ENCODE measurements around the gene PPP1R12C. TPM values are rescaled to one million over a fixed set of nuclear protein-coding genes. Genes with fewer than 3 reads are reported as not detected.

PPP1R12C gene
- total and polyA plus RNA-seq, 2 experiments from 2014 or later: 16.4 to 66.9 TPM

- Histone ChIP-seq H3K36me3 (ENCODE audit: low read depth) (no peaks in the 10 kb centered on the region), H3K27ac (no peak overlapping the region), H3K9me2 (ENCODE audit: insufficient read depth) (no peaks in the 10 kb centered on the region), H3K9me3 (ENCODE audit: low read depth) (no peaks in the 10 kb centered on the region), H3F3A (ENCODE audit: insufficient read depth) (no peaks in the 10 kb centered on the region), H3K27me3 (replicated peaks; ENCODE audit: insufficient read depth) (peaks cover 68% of the 10 kb centered on the region), H3K4me1 (ENCODE audit: insufficient read depth) (no peaks in the 10 kb centered on the region), H3K9ac (no peak overlapping the region), H3K4me3 (peak overlapping the region; percentile 40), H3K79me2 (ENCODE audit: insufficient read depth) (no peaks in the 10 kb centered on the region), H2AFZ (peak overlapping the region; percentile 50; the same call in 1 of the 2 replicates), H3K4me2 (ENCODE audit: unreplicated experiment) (peak overlapping the region; percentile 73), H4K20me1 (ENCODE audit: insufficient read depth) (no peaks in the 10 kb centered on the region)
- peak; percentile 58 for DNase-seq
- TF ChIP-seq EZH2 (IDR thresholded peaks at IDR 0.05; ENCODE audit: insufficient read depth, poor library complexity, severe bottlenecking) (peak; percentile 61), EZH2phosphoT487 (IDR thresholded peaks at IDR 0.05; ENCODE audit: insufficient read depth, low read depth) (0 out of 2 replicates have a peak, but pooled peaks have one; percentile 25)
- WGBS, 2 experiments (ENCODE audit: low coverage in 1 of 2, low lambda C conversion rate in 2 of 2, missing lambda C conversion rate in 2 of 2): 3 to 5% methylated on average over 41 to 60 of the region's 60 CpGs
- in situ Hi-C loops (cut with MboI): no loop called here
Observed at GRCh38 chr19:55080968-55081769, 36.3 kb downstream of the PPP1R12C start.

- H3K4me3 ChIP-seq: peak overlapping the region; percentile 41; the same call in 1 of the 2 replicates
- no peaks in the 10 kb centered on the region for H4K20me1 ChIP-seq (ENCODE audit: insufficient read depth)
- no peak for TF ChIP-seq EZH2phosphoT487 (IDR thresholded peaks at IDR 0.05; ENCODE audit: insufficient read depth, low read depth)
- TF ChIP-seq EZH2 (IDR thresholded peaks at IDR 0.05; ENCODE audit: insufficient read depth, poor library complexity, severe bottlenecking): no peak
- peaks cover 60% of the 10 kb centered on the region for H3K27me3 ChIP-seq (replicated peaks; ENCODE audit: insufficient read depth)
- no peak overlapping the region for H3K9ac ChIP-seq
- H2AFZ ChIP-seq: peak overlapping the region; percentile 60
- H3K4me1 ChIP-seq (ENCODE audit: insufficient read depth): no peaks in the 10 kb centered on the region
- H3K4me2 ChIP-seq (ENCODE audit: unreplicated experiment): peak overlapping the region; percentile 73
- no peaks in the 10 kb centered on the region for H3K9me3 ChIP-seq (ENCODE audit: low read depth)
- H3F3A ChIP-seq (ENCODE audit: insufficient read depth): no peaks in the 10 kb centered on the region
- 6% methylated on average over 48 to 55 of the region's 55 CpGs for WGBS, 2 experiments (ENCODE audit: low coverage in 1 of 2, low lambda C conversion rate in 2 of 2, missing lambda C conversion rate in 2 of 2)
- H3K79me2 ChIP-seq (ENCODE audit: insufficient read depth): no peaks in the 10 kb centered on the region
- peak; percentile 78 for DNase-seq
- no peak overlapping the region for H3K27ac ChIP-seq
- no peaks in the 10 kb centered on the region for H3K36me3 ChIP-seq (ENCODE audit: low read depth)
- in situ Hi-C loops (cut with MboI): no loop called here
- H3K9me2 ChIP-seq (ENCODE audit: insufficient read depth): no peaks in the 10 kb centered on the region
Observed at GRCh38 chr19:55080121-55080967, 37.1 kb downstream of the PPP1R12C start.

GRCh38 chr19:55079400-55080038 lies 37.9 kb downstream of the PPP1R12C start:
- 47 to 54% methylated on average over 18 to 19 of the region's 19 CpGs for WGBS, 2 experiments (ENCODE audit: low coverage in 1 of 2, low lambda C conversion rate in 2 of 2, missing lambda C conversion rate in 2 of 2)
- H3K9me2 ChIP-seq (ENCODE audit: insufficient read depth): no peaks in the 10 kb centered on the region

DNA sequence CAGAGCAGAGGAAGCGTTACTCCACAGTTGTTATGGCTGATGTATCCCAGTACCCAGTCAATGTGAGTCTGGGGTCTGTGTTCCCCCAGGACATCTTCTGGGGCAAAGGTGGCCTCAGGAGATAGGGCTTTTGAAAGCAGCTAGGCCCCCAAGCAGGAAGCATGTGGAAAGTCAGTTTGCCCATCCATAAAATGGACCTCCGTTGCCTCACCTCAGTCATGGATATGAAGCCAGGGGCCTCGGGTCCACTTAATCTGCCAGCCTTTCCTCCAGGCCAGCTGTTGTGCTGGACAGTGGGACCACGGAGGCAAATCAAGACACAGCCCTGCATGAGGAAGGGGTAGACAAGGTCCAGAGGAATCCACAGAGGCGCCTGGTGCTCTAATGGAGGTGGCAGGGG lies 38.4 kb downstream of the PPP1R12C start:
- Histone ChIP-seq H3K4me2 (ENCODE audit: unreplicated experiment) (no peak overlapping the region), H3K9ac (no peak overlapping the region), H3K9me3 (ENCODE audit: low read depth) (no peaks in the 10 kb centered on the region), H4K20me1 (ENCODE audit: insufficient read depth) (no peaks in the 10 kb centered on the region), H3K36me3 (ENCODE audit: low read depth) (no peaks in the 10 kb centered on the region), H3K4me1 (ENCODE audit: insufficient read depth) (no peaks in the 10 kb centered on the region), H3K79me2 (ENCODE audit: insufficient read depth) (no peaks in the 10 kb centered on the region), H3K9me2 (ENCODE audit: insufficient read depth) (no peaks in the 10 kb centered on the region), H2AFZ (no peak overlapping the region), H3K27ac (no peak overlapping the region), H3K4me3 (no peak overlapping the region), H3F3A (ENCODE audit: insufficient read depth) (no peaks in the 10 kb centered on the region), H3K27me3 (replicated peaks; ENCODE audit: insufficient read depth) (peaks cover 46% of the 10 kb centered on the region)
- in situ Hi-C loops (cut with MboI): no loop called here
- WGBS, 2 experiments (ENCODE audit: low coverage in 1 of 2, low lambda C conversion rate in 2 of 2, missing lambda C conversion rate in 2 of 2): 49 to 53% methylated on average over 5 of the region's 5 CpGs
- no peak for DNase-seq
- TF ChIP-seq EZH2 (IDR thresholded peaks at IDR 0.05; ENCODE audit: insufficient read depth, poor library complexity, severe bottlenecking) (no peak), EZH2phosphoT487 (IDR thresholded peaks at IDR 0.05; ENCODE audit: insufficient read depth, low read depth) (no peak)

More at GRCh38 chr19:55079400-55080038, 37.9 kb downstream of the PPP1R12C start:
- no peaks in the 10 kb centered on the region for H3K4me1 ChIP-seq (ENCODE audit: insufficient read depth)
- no peaks in the 10 kb centered on the region for H4K20me1 ChIP-seq (ENCODE audit: insufficient read depth)
- no peaks in the 10 kb centered on the region for H3K36me3 ChIP-seq (ENCODE audit: low read depth)
- H3K4me2 ChIP-seq (ENCODE audit: unreplicated experiment): no peak overlapping the region
- no peak overlapping the region for H3K4me3 ChIP-seq
- no peaks in the 10 kb centered on the region for H3K9me3 ChIP-seq (ENCODE audit: low read depth)
- DNase-seq: no peak
- no peak for TF ChIP-seq EZH2phosphoT487 (IDR thresholded peaks at IDR 0.05; ENCODE audit: insufficient read depth, low read depth)
- TF ChIP-seq EZH2 (IDR thresholded peaks at IDR 0.05; ENCODE audit: insufficient read depth, poor library complexity, severe bottlenecking): no peak
- H2AFZ ChIP-seq: 0 out of 2 replicates have a peak overlapping the region, but pooled peaks have one; percentile 60
- no peaks in the 10 kb centered on the region for H3F3A ChIP-seq (ENCODE audit: insufficient read depth)
- in situ Hi-C loops (cut with MboI): no loop called here
- H3K27me3 ChIP-seq (replicated peaks; ENCODE audit: insufficient read depth): peaks cover 52% of the 10 kb centered on the region
- no peak overlapping the region for H3K9ac ChIP-seq
- no peak overlapping the region for H3K27ac ChIP-seq
- H3K79me2 ChIP-seq (ENCODE audit: insufficient read depth): no peaks in the 10 kb centered on the region

Data from GM23248 (cell line).